Measurements from ENCODE around the gene UNC13C. TPM values are rescaled to one million over a fixed set of nuclear protein-coding genes. Genes with fewer than 3 reads are reported as not detected.

UNC13C gene
- total RNA-seq, 6 experiments from 2014 or later: not detected

- Mint-ChIP-seq H3K27ac (no peak overlapping the region), H3K27me3 (ENCODE audit: insufficient read depth) (no peaks in the 10 kb centered on the region), H3K36me3 (ENCODE audit: low read depth) (no peaks in the 10 kb centered on the region), H3K9me3 (peaks cover 49% of the 10 kb centered on the region), H3K4me3 (no peak overlapping the region), H3K4me1 (ENCODE audit: low read depth) (no peaks in the 10 kb centered on the region)
- DNase-seq: no peak
- no peak for TF ChIP-seq CTCF (IDR thresholded peaks at IDR 0.05)
Measured at GRCh38 chr15:54559405-54560069, 581.3 kb downstream of the UNC13C start.

GRCh38 chr15:54560417-54560816 lies 582.2 kb downstream of the UNC13C start:
- Mint-ChIP-seq H3K4me3 (no peak overlapping the region), H3K27ac (no peak overlapping the region), H3K4me1 (ENCODE audit: low read depth) (no peaks in the 10 kb centered on the region), H3K36me3 (ENCODE audit: low read depth) (no peaks in the 10 kb centered on the region), H3K27me3 (ENCODE audit: insufficient read depth) (no peaks in the 10 kb centered on the region), H3K9me3 (peaks cover 50% of the 10 kb centered on the region)
- no peak for TF ChIP-seq CTCF (IDR thresholded peaks at IDR 0.05)
- no peak for DNase-seq

- no peak for DNase-seq
- no peaks in the 10 kb centered on the region for H3K4me1 Mint-ChIP-seq (ENCODE audit: low read depth)
- H3K27me3 Mint-ChIP-seq (ENCODE audit: insufficient read depth): no peaks in the 10 kb centered on the region
- no peak for TF ChIP-seq CTCF (IDR thresholded peaks at IDR 0.05)
- H3K27ac Mint-ChIP-seq: no peak overlapping the region
- no peak overlapping the region for H3K4me3 Mint-ChIP-seq
- H3K9me3 Mint-ChIP-seq: peaks cover 44% of the 10 kb centered on the region
- no peaks in the 10 kb centered on the region for H3K36me3 Mint-ChIP-seq (ENCODE audit: low read depth)
Measured at GRCh38 chr15:54564166-54564565, 585.9 kb downstream of the UNC13C start.

GRCh38 chr15:54566654-54567053 lies 588.4 kb downstream of the UNC13C start:
- H3K27ac Mint-ChIP-seq: no peak overlapping the region

GRCh38 chr15:54567408-54568035 lies 589.3 kb downstream of the UNC13C start:
- Mint-ChIP-seq H3K27me3 (ENCODE audit: insufficient read depth) (no peaks in the 10 kb centered on the region), H3K36me3 (ENCODE audit: low read depth) (no peaks in the 10 kb centered on the region), H3K4me1 (ENCODE audit: low read depth) (no peaks in the 10 kb centered on the region), H3K9me3 (peaks cover 45% of the 10 kb centered on the region), H3K27ac (no peak overlapping the region), H3K4me3 (no peak overlapping the region)
- no peak for TF ChIP-seq CTCF (IDR thresholded peaks at IDR 0.05)
- no peak for DNase-seq

More at GRCh38 chr15:54566654-54567053, 588.4 kb downstream of the UNC13C start:
- peaks cover 46% of the 10 kb centered on the region for H3K9me3 Mint-ChIP-seq
- H3K4me1 Mint-ChIP-seq (ENCODE audit: low read depth): no peaks in the 10 kb centered on the region
- DNase-seq: no peak
- no peaks in the 10 kb centered on the region for H3K36me3 Mint-ChIP-seq (ENCODE audit: low read depth)
- H3K27me3 Mint-ChIP-seq (ENCODE audit: insufficient read depth): no peaks in the 10 kb centered on the region
- TF ChIP-seq CTCF (IDR thresholded peaks at IDR 0.05): no peak
- H3K4me3 Mint-ChIP-seq: no peak overlapping the region
